Stimulated activated CD4-positive, alpha-beta T cell treated with anti-CD3 and anti-CD28 coated beads, Interleukin-4, amount 100 ng/mL, for 4 hours (primary cell): ENCODE results near the gene CDKN1A.
"Not testable (repeated sequence)": the region's sequence is repeated elsewhere in the genome, so short reads cannot be mapped to it uniquely, and the experiment has no call there.

Source experiments
- DNase-seq, 2 experiments: peaks; one replicate each; pipeline ENCODE4 v3.0.0-alpha.2; 2020

The CDKN1A gene

DNA sequence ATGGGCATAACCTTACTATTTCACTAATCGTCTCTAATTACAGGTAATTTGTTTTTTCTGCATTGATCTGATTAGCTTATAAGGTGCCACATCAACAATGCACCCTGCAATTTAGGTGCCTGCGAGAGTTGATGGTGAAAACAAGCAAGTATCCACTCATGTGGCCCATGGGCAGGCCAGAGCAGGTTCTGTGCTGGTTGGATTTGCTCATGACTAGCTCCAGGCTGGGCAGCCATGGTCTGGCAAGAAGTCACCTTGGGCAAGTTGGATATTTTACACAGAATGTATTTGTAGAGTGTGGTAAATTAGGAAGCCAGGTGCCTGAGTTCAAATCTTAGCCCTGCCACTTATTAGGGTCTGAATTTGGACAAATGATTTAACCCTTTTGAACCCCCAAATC, 44.4 kb downstream of the CDKN1A start:
- DNase-seq, result no peak

DNA sequence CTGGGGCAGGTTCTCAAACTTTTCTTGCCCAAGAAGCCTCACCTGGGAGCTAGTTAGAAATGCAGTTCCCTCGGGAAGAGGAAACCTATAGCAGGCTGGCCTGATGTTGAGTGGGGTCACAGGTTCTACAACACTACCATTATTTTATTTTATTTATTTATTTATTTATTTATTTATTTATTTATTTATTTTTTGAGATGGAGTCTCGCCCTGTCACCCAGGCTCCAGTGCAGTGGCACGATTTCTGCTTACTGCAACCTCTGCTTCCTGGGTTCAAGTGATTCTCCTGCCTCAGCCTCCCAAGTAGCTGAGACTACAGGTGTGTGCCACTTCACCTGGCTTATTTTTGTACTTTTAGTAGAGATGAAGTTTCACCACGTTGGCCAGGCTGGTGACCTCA, 45.5 kb downstream of the CDKN1A start:
- not testable (repeated sequence) for DNase-seq

DNA sequence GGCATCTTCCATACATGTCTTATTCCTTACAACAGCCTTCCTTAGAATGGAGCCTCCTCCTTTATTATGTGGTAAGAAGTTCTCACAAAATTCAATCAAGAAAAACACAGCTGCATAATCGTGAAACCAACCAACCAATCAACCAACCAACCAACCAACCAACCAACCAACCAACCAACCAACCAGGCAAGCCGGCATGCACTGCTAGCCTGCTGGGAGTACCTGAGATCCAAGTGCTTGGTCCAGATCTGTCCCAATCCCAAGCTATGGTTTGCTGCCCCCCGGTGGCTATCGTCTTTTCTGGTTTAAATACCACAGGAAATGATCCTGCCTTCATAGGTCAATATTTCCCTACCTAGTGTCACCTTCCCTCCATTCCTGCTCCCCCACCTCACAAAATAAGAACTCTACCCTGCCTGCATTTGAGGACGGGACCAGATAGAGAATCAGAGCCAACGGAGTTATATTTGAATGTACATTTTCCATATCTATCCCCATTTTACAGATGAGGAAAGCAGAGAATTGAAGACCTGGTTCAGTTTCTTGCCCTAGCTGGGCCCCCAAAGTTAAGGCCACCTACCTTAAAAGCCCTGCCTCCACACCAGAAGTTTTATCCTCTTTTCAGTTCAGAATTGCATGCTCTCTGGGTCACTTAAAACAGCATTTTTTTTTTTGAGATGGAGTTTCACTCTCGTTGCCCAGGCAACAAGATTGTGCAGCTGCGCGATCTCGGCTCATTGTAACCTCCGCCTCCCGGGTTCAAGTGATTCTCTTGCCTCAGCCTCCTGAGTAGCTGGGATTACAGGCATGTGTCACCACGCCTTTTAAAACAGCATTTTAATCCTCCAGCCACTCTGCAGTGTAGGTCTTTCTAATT, 46.2 kb downstream of the CDKN1A start:
- DNase-seq, result peak; percentile 18 to 50

DNA sequence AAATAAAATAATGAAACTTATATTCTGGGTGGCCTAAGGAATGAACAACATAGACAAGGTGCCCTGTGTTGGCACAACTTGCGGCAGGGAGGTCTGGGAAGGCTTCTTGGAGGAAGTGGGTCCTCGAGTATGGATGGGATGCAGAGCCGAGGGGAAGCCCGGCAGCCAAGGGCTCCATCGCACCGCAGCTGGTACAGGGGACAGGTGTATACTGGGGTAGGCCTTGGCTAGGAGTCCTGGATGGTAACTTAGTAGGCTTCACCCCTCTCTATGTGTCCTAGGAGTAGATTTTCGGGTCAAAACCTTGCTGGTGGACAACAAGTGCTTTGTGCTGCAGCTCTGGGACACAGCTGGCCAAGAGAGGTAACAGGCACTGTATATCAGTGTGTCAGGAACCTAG, 47.1 kb downstream of the CDKN1A start:
- DNase-seq, result no peak

DNA sequence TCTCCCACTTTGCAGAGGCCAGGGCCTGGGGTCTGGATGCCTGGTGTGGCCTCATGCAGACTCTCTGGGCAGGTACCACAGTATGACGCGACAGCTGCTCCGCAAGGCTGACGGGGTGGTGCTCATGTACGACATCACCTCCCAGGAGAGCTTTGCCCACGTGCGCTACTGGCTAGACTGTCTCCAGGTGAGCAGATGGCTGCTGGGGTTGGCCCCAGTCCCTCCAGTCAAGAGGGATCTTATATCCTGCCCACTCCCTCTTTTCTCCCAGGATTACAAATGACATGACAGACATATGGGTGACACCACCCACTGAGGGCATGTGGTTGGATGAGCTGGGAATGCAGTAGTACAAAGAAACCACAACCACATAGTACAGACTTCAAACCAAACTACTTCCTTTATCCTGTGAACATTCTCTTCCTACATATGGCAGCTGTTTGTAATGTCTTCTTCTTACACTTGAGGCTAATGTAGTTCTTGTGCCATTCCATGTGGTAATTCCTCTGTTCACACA, 49.0 kb downstream of the CDKN1A start:
- DNase-seq, result no peak

DNA sequence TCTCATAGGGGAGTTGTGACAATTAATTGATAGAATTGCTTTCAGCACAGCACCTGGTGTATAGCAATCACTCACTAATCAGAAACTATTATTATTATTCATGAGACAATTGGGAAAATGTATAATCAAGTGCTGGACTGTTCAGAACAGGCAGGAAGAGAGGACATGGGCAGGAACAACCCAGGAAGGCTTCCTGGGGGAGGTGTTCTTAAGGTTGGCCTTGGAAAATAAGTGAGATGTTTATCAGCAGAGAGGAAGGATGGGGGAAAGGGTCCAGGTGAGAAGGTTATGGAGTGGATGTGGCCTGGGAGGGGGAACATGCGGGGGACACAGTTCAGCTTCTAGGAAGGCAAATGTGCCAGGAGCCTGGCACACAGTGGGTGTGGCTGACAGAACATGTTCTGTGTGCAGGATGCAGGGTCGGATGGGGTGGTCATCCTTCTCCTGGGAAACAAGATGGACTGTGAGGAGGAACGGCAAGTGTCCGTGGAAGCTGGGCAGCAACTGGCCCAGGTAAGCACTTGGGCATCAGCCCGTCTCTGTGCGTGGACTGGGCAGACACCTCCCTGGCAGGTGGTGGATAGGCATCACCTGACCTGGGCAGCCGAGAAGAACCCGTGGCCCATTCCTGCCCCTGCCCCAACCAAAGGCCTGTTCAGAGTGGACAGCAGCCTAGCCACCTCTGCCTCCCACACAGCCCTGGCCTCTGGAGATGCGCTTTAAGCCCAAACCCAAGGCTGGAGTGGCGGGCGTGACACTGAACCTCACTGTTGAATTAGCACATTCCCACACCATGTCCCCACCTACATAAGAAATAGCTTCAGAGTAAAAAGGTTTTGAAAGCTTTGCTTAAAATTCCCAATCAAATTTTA, 50.0 kb downstream of the CDKN1A start:
- no peak for DNase-seq

DNA sequence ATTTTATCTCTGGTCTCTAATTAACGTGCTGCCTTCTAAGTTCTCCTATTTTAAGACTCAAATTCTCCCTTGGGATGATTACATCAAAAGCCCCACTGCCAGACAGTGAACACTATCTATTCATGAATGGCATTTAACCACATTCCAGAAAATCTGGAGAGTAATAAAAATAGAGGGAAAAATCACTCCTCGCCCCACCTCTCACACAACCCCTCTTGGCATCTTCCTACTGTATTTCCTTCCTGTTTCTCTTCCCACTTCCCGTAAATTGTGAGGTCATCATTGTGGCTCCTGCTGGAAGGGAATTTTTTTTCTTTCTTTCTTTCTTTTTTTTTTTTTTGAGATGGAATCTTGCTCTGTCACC, 50.6 kb downstream of the CDKN1A start:
- DNase-seq, result no peak

DNA sequence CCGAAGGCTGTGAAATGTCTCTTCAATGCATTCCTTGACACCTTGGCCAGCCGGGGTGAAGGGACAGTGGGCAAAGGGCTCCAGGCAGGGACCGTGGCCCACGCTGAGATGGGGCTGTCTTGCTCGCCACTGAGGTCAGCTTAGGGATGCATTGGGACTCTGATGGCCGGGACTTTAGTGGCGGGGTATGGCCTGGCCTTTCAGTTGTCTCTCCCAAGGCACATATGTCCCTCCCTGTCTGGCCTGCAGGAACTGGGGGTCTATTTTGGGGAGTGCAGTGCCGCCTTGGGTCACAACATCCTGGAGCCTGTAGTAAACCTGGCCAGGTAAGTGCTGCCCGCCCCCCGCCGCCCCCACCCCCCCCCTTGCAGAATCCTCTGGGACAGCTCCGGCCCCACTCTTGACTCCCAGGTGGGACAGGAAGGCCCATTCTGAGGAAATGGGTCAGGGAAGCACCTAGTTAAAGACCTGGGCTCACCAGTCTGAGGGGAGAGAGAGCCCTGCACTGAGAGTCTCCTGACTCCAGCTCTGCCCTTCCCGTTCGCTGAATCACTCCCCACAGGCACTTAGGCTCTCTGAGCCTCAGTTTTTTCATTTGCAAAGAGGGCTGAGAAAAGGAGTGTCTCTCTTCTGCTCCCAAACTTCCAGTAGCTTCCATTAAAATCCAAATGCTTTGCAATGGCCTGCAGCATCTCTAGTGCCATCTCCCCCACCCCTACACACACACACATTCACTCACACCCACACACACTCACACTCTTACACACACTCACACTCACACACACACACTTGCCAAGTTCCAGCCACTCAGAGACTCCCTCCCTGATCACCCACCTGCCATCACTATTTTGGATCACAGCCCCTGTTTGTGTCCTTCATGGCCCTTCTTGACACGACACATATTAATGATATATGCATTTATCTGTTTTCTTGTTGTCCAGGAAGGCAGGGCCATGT, 52.2 kb downstream of the CDKN1A start:
- DNase-seq, result no peak

DNA sequence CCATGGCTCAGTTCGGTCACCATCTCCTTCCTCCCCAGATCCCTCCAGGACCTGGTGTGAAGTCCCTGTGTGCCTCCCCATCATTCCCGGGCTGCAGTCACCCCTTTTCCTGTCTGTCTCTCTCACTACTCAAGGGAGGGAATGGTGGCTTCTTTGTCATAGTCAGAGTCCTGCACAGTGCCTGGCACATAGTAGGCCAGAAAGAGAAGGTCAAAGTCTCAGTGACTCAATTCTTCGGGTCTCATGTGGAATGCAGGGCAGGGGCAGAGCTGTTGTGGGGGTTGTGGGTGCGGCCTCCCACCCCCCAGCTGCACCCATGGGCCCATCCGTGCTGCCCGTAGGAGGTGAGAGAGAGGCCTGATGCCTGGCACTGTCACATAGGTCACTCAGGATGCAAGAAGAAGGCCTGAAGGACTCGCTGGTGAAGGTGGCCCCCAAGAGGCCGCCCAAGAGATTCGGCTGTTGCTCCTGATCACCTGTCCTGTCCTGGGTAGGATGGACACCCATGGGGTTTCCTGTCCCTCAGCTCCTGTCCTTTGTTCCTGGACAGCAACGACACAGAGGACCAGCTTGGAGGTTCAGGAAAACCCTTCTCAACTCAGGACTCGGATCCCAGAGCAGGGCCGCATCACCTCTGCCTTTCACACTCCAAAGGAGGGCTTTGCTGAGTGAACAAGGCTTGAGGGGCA, 53.3 kb downstream of the CDKN1A start:
- DNase-seq, result no peak

DNA sequence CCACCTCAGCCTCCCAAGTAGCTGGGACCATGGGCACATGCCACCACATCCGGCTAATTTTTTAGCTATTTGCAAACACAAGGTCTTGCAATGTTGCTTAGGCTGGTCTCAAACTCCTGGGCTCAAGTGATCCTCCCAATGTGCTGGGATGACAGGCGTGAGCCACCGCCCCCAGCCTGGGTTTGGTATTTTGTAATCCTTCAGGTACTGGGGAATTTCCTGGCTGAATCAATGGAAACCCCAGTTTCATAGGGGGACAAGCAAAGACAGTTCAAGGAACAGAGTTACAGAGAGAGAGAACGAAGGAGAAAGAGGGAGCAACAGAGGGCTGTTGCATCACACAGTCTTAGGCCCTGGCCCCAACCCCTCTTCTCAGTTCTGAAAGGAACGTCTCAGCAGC, 54.8 kb downstream of the CDKN1A start:
- DNase-seq, result no peak

DNA sequence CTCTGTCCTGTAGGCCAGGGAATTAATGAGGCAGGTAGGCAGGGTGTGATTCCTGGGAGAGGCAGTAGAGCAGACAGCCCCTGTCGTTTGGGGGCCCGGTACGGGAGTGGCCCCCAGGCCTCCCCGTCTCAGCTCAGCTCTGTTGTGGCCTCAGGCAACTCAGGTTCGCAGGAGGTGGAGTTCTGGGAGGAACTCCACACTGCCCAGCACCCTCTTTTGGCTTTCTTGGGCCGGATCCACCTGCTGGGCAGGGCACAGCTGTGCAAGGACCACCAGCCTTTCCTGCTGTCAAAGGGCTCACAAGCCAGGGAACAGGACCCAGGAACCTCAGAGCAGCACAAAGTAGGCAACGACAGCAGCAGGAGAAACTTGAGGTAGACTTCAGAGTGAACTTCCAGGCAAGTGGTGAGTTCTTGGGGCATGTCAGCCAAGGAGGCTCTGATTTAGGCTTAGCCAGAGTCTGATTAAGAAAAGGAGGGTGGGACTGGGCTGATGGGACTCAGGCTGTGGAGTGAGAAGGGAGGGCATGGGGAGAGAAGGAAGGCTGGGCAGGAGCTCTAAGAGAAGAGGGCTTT, 56.1 kb downstream of the CDKN1A start:
- DNase-seq, result no peak

DNA sequence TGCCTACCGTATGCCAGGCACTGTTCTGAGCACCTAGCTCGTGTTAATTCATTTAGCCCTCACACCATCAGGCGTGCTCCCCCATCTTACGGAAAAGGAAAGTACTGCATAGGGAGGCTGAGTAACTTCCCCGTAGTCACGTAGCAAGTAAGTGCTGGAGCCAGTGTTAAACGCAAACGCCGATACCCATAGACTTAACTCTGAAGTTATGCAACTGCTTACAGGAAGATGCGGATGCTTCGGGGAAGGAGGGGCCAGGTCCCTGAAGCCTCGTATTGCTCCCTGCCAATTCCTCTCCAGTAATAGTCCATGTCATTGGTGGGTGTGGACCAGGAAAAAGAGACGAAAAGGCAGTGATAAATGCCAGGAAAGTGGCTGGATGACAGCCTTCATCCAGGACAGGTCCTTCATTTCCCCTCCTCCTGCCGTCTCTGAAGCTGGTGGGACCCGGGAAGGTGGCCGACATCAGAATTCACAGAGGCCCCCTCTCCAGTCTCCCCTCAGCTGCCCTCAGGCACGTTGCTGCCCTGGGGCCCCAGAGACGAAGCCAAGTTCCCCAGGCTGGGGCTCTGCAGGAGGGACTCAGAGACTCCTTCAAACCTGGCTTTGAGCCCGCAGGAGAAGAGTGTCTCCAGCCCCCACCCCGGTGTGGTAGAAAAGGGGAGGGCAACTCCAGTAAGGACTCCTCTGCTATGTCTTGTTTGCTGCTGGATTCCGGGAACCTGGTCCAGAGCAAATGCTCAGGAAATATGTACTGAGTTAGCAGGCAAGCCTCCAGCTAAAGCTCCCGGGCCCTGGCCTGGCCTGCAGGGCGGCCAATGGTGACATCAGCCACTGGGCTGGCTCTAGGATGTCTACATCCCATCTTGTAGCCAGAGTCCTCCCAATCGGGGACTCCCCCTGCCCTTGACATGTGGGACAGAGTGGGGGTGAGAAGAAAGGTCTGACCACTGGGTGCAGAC, 56.9 kb downstream of the CDKN1A start:
- peak in 1 of 2 experiments; percentile 17 for DNase-seq
